GM20431 (cell line): ENCODE results near the gene TNXB.
"Not testable (repeated sequence)": the region's sequence is repeated elsewhere in the genome, so short reads cannot be mapped to it uniquely, and the experiment has no call there.

Experiments
- in situ Hi-C: fragments of 300-500 bp; cut with MseI, MboI; formaldehyde crosslinking; loops from one replicate; pipeline ENCODE4 v1.15.0; 2020; ENCODE audit warnings: low sequenced_read_pairs; ENCODE audit not compliant: unreplicated experiment

The TNXB gene

DNA sequence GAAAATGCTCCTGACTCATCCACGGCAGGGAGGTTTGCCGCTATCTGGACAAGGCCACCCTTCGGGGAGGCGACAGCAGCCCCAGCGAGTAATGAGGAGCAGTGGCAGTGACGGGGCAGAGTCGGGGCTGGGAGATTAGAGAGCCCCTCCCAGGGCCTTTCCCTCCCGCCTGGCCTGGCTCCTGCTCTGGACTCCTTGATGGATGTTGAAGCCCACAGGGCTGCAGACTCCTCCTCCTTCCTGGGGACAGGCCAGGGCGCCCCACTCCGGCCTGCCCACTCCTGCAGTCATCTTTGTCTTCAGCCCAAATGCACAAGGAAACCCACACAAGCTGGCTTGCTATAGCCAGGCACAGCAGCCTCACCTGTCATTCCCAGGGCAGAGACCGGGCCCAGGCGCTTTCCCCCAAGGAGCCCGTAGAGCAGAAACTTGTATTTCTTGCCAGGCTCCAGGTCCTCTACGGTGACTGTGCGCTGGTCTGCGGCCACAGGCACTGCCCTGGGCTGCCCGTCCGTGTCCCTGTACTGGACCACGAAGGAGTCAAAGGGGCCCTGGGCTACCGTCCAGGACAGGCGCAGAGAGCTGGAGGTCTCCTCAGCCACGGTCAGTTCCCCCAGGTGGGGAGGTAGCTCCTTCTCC, 63.2 kb downstream of the TNXB start:
- in situ Hi-C loops: no loop called here

DNA sequence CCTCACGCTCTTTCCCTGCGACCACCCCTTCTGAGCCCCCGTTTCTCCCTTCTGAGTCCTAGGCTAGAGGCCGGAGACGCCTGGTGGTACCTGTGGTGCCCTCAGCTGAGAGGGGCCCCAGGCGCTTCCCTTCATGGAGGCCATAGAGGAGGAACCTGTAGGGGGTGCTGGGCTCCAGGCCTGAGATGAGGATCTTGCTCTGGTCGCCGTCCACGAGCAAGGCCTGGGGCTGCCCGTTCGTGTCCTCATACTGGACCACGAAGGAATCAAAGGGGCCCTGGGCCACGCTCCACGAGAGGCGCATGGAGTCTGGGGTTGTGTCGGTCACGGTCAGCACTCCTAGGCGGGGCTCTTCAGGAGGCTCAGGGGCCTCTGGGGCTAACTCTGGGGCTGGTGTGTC, 64.2 kb downstream of the TNXB start:
- in situ Hi-C loops: not testable (repeated sequence)

DNA sequence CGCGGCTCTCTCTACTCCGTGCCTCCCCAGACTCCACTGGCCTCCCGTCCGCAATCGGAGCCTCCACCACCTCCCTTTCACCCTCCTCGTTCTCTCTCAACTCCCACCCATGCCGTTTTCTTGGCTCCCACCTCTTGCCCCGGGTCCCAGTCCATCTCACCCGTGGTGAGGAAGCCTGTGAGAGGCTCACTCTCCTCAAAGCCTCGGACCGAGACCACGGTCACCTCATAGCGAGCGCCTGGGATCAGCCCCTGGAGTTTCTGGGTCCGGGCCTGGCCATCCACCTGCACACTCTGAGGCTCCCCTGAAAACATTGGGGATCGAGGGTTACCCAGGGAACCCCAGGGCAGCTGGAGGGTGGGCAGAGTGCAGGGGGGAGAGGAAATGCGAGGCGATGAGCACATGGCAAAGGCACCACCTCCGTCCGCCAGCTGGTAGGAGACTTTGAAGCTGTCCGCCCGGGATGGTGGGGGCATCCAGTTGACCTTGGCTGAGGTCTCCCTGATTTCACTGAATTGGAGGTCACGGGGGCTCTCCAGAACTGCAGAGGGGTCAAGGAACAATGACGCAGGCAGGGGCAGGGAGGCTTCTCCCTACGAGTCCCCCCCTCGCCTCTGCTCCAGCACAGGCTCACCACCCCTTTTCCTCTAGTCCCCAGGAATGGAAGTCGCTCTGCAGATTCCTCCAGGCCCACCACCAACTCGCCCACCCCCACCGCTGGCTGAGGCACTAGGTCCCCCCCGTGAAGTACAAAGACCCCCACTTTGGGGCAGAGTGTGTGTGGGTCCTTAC, 65.4 kb downstream of the TNXB start:
- in situ Hi-C loops: not testable (repeated sequence)

DNA sequence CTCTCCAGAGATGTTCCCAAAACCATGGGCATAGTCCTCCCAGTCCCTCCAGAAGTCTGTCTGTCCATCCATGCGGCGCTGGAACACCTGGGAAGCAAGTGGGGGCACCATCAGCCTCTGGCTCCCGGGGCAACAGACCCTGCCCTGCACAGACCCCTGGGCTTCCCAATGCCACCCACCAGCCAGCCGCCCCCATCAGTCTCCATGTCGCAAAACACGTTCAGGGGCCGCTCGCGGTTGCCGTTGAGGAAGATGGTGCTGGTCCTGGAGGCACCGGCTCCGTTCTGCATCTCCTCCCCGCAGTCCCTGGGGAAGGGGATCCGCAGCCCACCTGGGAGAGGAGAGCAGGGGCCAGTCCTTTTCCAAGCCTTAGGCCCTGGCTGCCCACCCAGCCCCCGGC, 66.9 kb downstream of the TNXB start:
- in situ Hi-C loops: not testable (repeated sequence)

DNA sequence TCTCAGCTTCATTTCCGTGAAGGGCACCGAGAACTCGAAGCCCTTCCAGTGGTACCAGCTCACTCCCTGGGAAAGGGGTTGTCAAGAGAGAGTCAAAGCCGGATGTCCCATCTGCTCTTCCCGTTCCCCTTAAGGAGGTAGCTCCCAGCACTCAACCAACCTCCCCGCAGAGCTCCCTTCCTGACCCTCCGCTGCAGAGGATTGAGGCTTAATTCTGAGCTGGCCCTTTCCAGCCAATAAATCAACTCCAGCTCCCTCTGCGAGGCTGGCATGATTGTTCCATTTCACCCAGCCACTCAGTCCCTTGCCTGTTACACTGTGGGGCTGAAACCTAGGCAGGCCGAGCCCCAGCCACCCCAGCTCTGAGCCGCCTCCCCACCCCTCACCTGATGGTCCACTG, 67.8 kb downstream of the TNXB start:
- in situ Hi-C loops: not testable (repeated sequence)

DNA sequence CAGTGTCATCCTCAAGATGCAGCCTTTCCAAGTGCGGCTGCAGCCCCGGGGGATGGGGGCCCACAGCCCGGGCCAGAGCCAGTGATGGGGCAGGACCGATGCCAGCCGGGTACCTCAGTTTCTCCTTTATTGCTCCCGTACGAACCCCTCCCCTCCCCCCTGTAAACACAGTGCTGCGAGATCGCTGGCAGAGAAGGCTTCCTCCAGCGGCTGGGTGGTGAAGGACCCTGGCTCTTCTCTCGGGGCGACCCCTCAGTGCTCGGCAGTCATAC, 68.2 kb downstream of the TNXB start:
- in situ Hi-C loops: not testable (repeated sequence)

DNA sequence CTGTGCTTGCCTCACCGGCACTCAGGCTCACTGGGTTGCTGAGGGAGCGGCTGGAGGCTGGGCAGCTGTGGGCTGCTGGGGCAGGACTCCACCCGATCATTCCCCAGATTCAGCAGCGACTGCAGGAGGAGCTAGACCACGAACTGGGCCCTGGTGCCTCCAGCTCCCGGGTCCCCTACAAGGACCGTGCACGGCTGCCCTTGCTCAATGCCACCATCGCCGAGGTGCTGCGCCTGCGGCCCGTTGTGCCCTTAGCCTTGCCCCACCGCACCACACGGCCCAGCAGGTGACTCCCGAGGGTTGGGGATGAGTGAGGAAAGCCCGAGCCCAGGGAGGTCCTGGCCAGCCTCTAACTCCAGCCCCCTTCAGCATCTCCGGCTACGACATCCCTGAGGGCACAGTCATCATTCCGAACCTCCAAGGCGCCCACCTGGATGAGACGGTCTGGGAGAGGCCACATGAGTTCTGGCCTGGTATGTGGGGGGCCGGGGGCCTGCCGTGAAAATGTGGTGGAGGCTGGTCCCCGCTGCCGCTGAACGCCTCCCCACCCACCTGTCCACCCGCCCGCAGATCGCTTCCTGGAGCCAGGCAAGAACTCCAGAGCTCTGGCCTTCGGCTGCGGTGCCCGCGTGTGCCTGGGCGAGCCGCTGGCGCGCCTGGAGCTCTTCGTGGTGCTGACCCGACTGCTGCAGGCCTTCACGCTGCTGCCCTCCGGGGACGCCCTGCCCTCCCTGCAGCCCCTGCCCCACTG, 68.7 kb downstream of the TNXB start:
- in situ Hi-C loops: not testable (repeated sequence)

DNA sequence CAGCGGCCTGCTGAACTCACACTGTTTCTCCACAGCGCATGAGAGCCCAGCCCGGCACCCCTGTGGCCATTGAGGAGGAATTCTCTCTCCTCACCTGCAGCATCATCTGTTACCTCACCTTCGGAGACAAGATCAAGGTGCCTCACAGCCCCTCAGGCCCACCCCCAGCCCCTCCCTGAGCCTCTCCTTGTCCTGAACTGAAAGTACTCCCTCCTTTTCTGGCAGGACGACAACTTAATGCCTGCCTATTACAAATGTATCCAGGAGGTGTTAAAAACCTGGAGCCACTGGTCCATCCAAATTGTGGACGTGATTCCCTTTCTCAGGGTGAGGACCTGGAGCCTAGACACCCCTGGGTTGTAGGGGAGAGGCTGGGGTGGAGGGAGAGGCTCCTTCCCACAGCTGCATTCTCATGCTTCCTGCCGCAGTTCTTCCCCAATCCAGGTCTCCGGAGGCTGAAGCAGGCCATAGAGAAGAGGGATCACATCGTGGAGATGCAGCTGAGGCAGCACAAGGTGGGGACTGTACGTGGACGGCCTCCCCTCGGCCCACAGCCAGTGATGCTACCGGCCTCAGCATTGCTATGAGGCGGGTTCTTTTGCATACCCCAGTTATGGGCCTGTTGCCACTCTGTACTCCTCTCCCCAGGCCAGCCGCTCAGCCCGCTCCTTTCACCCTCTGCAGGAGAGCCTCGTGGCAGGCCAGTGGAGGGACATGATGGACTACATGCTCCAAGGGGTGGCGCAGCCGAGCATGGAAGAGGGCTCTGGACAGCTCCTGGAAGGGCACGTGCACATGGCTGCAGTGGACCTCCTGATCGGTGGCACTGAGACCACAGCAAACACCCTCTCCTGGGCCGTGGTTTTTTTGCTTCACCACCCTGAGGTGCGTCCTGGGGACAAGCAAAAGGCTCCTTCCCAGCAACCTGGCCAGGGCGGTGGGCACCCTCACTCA, 69.5 kb downstream of the TNXB start:
- in situ Hi-C loops: not testable (repeated sequence)

DNA sequence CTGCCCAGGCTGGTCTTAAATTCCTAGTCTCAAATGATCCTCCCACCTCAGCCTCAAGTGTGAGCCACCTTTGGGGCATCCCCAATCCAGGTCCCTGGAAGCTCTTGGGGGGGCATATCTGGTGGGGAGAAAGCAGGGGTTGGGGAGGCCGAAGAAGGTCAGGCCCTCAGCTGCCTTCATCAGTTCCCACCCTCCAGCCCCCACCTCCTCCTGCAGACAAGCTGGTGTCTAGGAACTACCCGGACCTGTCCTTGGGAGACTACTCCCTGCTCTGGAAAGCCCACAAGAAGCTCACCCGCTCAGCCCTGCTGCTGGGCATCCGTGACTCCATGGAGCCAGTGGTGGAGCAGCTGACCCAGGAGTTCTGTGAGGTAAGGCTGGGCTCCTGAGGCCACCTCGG, 70.3 kb downstream of the TNXB start:
- in situ Hi-C loops: not testable (repeated sequence)

DNA sequence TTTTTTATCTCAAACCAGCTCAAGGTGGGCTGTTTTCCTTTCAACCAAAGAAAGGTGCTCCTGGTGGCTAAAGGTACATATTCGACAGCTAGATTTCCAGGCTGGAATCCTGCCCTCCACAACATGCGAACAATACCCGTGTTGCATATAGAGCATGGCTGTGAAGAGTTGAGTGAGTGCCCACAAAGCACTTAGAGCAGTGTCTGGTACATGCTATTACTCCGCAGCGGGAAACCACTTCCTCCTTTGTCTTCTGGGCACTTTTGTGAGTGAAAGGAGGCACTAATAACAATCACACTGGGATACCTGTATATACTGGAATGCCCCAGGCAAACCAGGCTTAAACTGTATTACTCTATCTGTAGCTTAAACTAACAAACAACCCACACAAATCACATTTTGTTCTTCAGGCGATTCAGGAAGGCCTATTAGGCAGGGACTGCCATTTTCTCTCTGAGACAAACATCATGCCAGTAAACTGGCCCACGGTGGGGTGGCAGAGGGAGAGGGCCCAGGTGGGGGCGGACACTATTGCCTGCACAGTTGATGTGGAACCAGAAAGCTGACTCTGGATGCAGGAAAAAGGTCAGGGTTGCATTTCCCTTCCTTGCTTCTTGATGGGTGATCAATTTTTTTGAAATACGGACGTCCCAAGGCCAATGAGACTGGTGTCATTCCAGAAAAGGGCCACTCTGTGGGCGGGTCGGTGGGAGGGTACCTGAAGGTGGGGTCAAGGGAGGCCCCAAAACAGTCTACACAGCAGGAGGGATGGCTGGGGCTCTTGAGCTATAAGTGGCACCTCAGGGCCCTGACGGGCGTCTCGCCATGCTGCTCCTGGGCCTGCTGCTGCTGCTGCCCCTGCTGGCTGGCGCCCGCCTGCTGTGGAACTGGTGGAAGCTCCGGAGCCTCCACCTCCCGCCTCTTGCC, 71.3 kb downstream of the TNXB start, which contains the start of gene CYP21A2:
CYP21A2 (plus strand) TSS at position 818 of the 927 bp plus-strand sequence; CDS start at position 826, 8 bp downstream.
- in situ Hi-C loops: not testable (repeated sequence)

DNA sequence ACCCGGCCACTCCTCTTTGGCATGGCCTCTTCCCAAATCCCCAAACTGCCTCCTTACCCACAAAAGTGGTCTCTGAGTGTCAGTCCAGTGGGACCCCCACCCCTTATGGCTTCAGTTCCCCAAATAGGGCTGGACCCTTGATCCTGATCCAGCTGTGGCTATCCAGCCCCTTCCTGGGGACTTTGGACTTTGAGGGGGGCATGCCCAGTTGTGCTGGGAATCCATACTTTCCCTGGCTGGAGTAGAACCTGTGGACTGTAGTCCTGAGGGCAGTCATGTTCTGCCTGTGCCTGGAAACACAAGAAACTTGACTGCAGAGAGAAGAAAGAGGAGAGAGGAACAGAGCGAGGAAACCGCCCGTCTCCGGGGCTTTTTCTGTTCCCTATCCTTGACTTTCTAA, 72.0 kb downstream of the TNXB start:
- in situ Hi-C loops: not testable (repeated sequence)

DNA sequence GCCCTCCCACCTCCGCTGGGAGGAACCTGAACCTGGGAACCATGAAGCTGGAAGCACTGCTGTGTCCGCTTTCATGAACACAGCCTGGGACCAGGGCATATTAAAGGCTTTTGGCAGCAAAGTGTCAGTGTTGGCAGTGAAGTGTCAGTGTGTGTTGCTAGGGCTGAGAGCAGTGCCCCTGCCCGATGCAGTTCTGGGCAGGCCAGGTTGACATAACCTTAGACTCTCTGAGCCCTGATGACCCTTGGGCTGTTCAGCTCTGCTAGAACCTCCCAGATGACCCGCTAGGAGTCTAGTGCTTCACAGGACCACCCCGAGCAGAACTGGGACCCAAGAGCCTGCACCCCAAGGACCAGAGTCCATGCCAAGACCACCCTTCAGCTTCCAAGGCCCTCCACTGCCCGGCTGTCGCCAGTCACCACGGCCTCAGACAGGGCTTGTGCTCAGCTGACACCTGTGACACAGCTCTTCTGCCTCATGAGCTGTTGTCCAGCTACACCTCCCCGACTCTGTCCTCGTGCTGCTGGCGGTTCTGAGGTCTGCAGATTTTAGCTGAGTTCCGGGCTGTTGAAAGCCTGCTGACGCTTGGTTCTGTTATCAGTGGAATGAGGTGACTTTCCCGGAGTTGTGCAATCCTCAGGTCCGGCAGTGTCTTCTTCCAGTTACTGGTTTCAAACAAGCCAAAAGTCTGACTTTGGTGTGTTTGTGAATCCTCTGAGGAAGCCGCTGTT, 73.7 kb downstream of the TNXB start:
- in situ Hi-C loops: not testable (repeated sequence)

DNA sequence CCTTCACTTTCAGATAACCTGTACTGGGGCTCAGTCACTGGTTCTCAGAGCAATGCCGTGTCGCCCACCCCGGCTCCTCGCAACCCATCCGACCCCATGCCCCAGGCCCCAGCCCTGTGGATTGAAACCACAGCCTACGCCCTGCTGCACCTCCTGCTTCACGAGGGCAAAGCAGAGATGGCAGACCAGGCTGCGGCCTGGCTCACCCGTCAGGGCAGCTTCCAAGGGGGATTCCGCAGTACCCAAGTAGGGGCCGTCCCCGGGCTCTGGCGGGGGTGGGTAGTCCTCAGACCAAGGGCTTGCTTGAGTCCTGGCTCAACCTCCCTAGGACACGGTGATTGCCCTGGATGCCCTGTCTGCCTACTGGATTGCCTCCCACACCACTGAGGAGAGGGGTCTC, 79.6 kb downstream of the TNXB start:
- in situ Hi-C loops: not testable (repeated sequence)

DNA sequence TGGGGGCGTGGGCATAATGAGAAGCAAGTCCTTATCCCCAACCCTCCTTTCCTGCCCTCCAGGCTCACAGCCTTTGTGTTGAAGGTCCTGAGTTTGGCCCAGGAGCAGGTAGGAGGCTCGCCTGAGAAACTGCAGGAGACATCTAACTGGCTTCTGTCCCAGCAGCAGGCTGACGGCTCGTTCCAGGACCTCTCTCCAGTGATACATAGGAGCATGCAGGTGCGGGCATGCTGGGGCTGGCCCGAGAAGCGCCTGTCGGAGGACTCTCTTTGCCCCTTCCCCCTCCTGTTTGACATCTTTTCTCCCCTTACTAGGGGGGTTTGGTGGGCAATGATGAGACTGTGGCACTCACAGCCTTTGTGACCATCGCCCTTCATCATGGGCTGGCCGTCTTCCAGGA, 80.5 kb downstream of the TNXB start:
- in situ Hi-C loops: not testable (repeated sequence)

DNA sequence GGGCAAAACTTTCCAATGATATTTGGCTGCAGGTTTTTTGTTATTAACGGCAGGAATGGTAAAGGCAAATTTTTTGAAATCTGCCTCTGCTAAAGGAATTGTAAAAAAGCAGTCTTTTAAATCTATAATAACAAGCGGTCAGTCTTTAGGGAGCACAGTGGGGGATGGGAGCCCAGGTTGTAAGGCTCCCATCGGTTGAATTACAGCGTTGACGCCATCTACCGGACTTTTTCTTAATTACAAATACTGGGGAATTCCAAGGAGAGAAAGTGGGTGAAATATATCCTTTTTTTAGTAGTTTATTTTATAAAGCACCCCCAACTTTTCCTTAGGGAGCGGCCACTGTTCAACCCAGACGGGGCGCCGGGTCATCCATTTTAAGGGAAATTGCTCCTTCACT, 87.0 kb downstream of the TNXB start:
- in situ Hi-C loops: not testable (repeated sequence)

DNA sequence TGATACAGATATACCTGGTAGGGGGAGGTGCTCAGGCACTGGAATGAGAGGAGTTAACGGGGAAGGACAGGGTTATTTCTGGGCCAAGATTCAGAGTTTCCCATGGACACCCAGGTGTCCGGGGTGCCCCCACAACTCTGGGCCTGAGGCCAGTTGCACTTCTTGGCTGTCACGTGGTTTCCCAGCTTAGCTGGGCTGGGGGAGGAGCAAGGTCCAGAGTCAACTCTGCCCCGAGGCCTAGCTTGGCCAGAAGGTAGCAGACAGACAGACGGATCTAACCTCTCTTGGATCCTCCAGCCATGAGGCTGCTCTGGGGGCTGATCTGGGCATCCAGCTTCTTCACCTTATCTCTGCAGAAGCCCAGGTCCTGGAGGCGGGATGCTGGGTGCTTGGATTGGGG, 94.6 kb downstream of the TNXB start, which contains the start of gene C4B:
C4B (plus strand) TSS at position 249 of the 400 bp plus-strand sequence; CDS start at position 300, 51 bp downstream.
- in situ Hi-C loops: not testable (repeated sequence)

DNA sequence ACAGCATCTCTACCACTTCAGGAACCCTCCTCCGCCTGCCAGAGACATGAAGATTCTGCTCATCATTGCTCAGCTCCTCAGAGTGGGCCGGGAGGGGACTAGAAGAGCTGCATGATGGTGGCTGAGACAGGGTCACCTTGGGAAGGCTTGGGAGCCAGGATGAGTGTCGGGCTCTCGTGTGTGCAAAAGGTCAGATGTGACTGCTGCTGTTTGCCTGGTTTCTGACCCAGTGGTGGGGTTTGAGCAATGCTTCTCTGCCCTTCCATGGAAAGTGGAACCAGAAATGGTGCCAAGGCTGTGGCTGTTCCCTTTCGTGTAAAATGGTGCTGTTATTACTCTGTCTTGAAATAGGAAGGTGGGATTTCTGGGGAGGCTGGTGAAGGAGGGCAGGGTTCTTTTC, 95.4 kb downstream of the TNXB start:
- in situ Hi-C loops: not testable (repeated sequence)

DNA sequence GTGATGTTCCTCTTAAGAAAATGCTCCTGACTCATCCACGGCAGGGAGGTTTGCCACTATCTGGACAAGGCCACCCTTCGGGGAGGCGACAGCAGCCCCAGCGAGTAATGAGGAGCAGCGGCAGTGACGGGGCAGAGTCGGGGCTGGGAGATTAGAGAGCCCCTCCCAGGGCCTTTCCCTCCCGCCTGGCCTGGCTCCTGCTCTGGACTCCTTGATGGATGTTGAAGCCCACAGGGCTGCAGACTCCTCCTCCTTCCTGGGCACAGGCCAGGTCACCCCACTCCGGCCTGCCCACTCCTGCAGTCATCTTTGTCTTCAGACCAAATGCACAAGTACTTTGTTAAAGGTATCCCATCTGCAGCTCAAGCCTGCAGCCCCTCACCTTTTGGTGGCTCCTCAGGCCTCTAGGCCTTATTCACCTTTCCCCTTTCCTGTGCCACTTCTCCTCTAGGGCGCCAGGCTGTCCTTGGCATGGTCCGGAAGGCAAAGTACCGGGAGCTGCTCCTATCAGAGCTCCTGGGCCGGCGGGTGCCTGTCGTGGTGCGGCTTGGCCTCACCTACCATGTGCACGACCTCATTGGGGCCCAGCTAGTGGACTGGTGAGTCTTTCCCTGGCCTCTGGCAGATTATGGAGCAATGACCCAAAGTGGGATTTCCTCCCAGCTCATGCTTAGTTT, 96.1 kb downstream of the TNXB start:
- in situ Hi-C loops: not testable (repeated sequence)
